K562 (cell line): ENCODE data around the gene WDR19. TPM values are rescaled to one million over a fixed set of nuclear protein-coding genes. Genes with fewer than 3 reads are reported as not detected.

Source experiments
- ATAC-seq: fragments of 200-7000 bp; cut with Tn5 transposase; 3 replicates; pipeline ENCODE4 v1.9.1; 2020; ENCODE audit warnings: moderate library complexity
- BruUV-seq: library from RNA; stranded (reverse); fragments of 400-500 nt; replicated peaks from 2 replicates; lab custom pipeline; 2021; lab: Mats Ljungman, UMichigan
- CTCF ChIA-PET: fragments of 300-600 bp; formaldehyde crosslinking; extraction: SDS; loops from one replicate; lab custom pipeline; 2021; ENCODE audit warnings: low intra/inter-chr PET ratio; lab: Yijun Ruan, JAX
- POLR2A ChIA-PET: fragments of 300-600, 350-650 bp; sonication (Branson Sonifier 250); formaldehyde crosslinking; extraction: SDS; loops from one replicate; lab custom pipeline; 2021; ENCODE audit warnings: antibody characterized with exemption, inconsistent platforms; lab: Yijun Ruan, JAX
- DNase-seq, 4 experiments: peaks; one replicate each; pipeline versions ENCODE4 v3.0.0 to v3.0.0-alpha.2; 2011 to 2018; ENCODE audit warnings: low spot score in 3 of 4, mixed read lengths in 3 of 4; ENCODE audit errors: extremely low read depth in 1 of 4
- FAIRE-seq: peaks from 2 replicates; lab custom pipeline; 2011; peaks lifted over from hg19 to GRCh38; lab: Jason Lieb, UNC
- H2AFZ ChIP-seq: 2 replicates; pipeline ENCODE4 v1.6.0; 2011; ENCODE audit warnings: low read depth, low read length, control low read depth, inconsistent platforms
- H3K27ac ChIP-seq: fragments of 200-600 bp; 3 replicates; pipeline ENCODE4 v1.8.0; 2011; ENCODE audit warnings: low read depth, mild to moderate bottlenecking, control low read depth, inconsistent platforms, low read length, moderate library complexity, mixed read lengths; ENCODE audit errors: extremely low read depth
- H3K27me3 ChIP-seq, 2 experiments: fragments of 300-600 bp in 1 of 2; 2 replicates in 1 of 2; 3 replicates in 1 of 2; pipeline versions ENCODE4 v1.6.0 to v1.8.0; 2011; ENCODE audit warnings: inconsistent platforms in 2 of 2, low read length in 2 of 2, mild to moderate bottlenecking in 1 of 2, mixed read lengths in 1 of 2, moderate library complexity in 1 of 2; ENCODE audit not compliant: control insufficient read depth in 2 of 2, insufficient read depth in 2 of 2
- H3K36me3 ChIP-seq: fragments of 300-600 bp; 3 replicates; pipeline ENCODE4 v1.8.0; 2011; ENCODE audit warnings: mild to moderate bottlenecking, low read length, inconsistent platforms; ENCODE audit not compliant: control insufficient read depth, insufficient read depth
- H3K4me1 ChIP-seq, 2 experiments: fragments of 200-600 bp in 1 of 2; replicated peaks in 1 of 2; 2 replicates in 1 of 2; 3 replicates in 1 of 2; pipeline versions ENCODE4 v1.5.1 to v1.8.0; 2011; ENCODE audit warnings: inconsistent platforms in 2 of 2, low read length in 2 of 2, mild to moderate bottlenecking in 1 of 2, mixed read lengths in 1 of 2, moderate library complexity in 1 of 2; ENCODE audit not compliant: control insufficient read depth in 2 of 2, insufficient read depth in 2 of 2
- H3K4me2 ChIP-seq: 2 replicates; pipeline ENCODE4 v1.6.1; 2011; ENCODE audit warnings: low read length, control low read depth, inconsistent platforms, mixed read lengths; ENCODE audit not compliant: insufficient read depth
- H3K4me3 ChIP-seq: fragments of 200-600 bp; sonication (generic), shearing (Covaris generic); 2 replicates; pipeline ENCODE4 v1.5.1; 2016; ENCODE audit warnings: control low read depth, inconsistent platforms
- H3K79me2 ChIP-seq: fragments of 200-600 bp; 3 replicates; pipeline ENCODE4 v1.8.0; 2011; ENCODE audit warnings: low read length, inconsistent platforms; ENCODE audit not compliant: control insufficient read depth, insufficient read depth
- H3K9ac ChIP-seq, 2 experiments: 2 replicates each; pipeline versions ENCODE4 v1.6.0 to v1.6.1; 2011; ENCODE audit warnings: low read depth in 2 of 2, low read length in 2 of 2, control low read depth in 1 of 2, inconsistent platforms in 1 of 2, mild to moderate bottlenecking in 1 of 2, mixed read lengths in 1 of 2; ENCODE audit not compliant: insufficient read depth in 1 of 2
- H3K9me1 ChIP-seq: one replicate; pipeline ENCODE4 v1.6.0; 2011; ENCODE audit warnings: inconsistent platforms, mild to moderate bottlenecking, low read length, moderate library complexity; ENCODE audit not compliant: control insufficient read depth, insufficient read depth
- H3K9me3 ChIP-seq: replicated peaks from 2 replicates; pipeline ENCODE4 v1.5.1; 2011; ENCODE audit warnings: low read depth, low read length, inconsistent platforms; ENCODE audit not compliant: control insufficient read depth, insufficient read depth
- H4K20me1 ChIP-seq: replicated peaks from 2 replicates; pipeline ENCODE4 v1.6.1; 2011; ENCODE audit warnings: low read length, inconsistent platforms, mixed read lengths; ENCODE audit not compliant: control insufficient read depth, insufficient read depth
- CAMTA2 ChIP-seq: fragments of 250-450 bp; sonication (Bioruptor Pico); conservative IDR thresholded peaks from 2 replicates; pipeline ENCODE4 v1.5.1; 2022
- EWSR1 ChIP-seq: fragments of 450-650 bp; IDR thresholded peaks from 2 replicates; pipeline ENCODE4 v1.6.1; 2018; ENCODE audit warnings: borderline replicate concordance, mild to moderate bottlenecking, low read depth, moderate library complexity; ENCODE audit not compliant: partially characterized antibody
- HDAC8 ChIP-seq: fragments of 450-650 bp; IDR thresholded peaks from 2 replicates; pipeline ENCODE4 v1.6.1; 2016; ENCODE audit warnings: mild to moderate bottlenecking, missing genetic modification characterization, moderate library complexity, missing compliant biosample characterization
- IRF2 ChIP-seq: sonication (generic); formaldehyde crosslinking; IDR thresholded peaks from 2 replicates; pipeline ENCODE4 v1.8.1; 2022; ENCODE audit warnings: mild to moderate bottlenecking, missing genetic modification reagents
- KAT7 ChIP-seq: sonication (generic); formaldehyde crosslinking; IDR thresholded peaks from 2 replicates; pipeline ENCODE4 v1.8.0; 2022; ENCODE audit warnings: missing genetic modification reagents, mild to moderate bottlenecking, borderline replicate concordance
- MCM3 ChIP-seq: fragments of 450-650 bp; IDR thresholded peaks from 2 replicates; pipeline ENCODE4 v1.6.1; 2016
- MEF2D ChIP-seq: conservative IDR thresholded peaks from 2 replicates; pipeline ENCODE4 v1.6.1; 2016; ENCODE audit warnings: low read depth, missing genetic modification characterization, missing compliant biosample characterization
- NFIX ChIP-seq: fragments of 250-450 bp; sonication (Bioruptor Pico); IDR thresholded peaks from 2 replicates; pipeline ENCODE4 v1.4.0; 2020; ENCODE audit warnings: low read depth, mild to moderate bottlenecking, moderate library complexity
- ZBTB8A ChIP-seq: fragments of 450-650 bp; IDR thresholded peaks from 2 replicates; pipeline ENCODE4 v1.6.1; 2018; ENCODE audit warnings: mild to moderate bottlenecking, moderate library complexity; ENCODE audit not compliant: partially characterized antibody
- ZNF143 ChIP-seq: sonication (generic); formaldehyde crosslinking; IDR thresholded peaks from 2 replicates; pipeline ENCODE4 v1.9.0; 2022; ENCODE audit warnings: mild to moderate bottlenecking, missing genetic modification reagents
- WGBS: fragments of 100-300 bp; shearing (Covaris generic); methylation state at CpG from one replicate; pipeline ENCODE4 v1.1.6; 2016; ENCODE audit warnings: low coverage, mixed read lengths; ENCODE audit not compliant: insufficient coverage; ENCODE audit errors: missing lambda C conversion rate; 5-methylcytosine and 5-hydroxymethylcytosine counted together
- in situ Hi-C: fragments of 300-500 bp; cut with MboI; formaldehyde crosslinking; loops from 4 replicates; pipeline ENCODE4 v1.15.0; 2018; ENCODE audit warnings: inconsistent platforms, mixed read lengths
- intact Hi-C: fragments of 100-400 bp; cut with micrococcal nuclease; formaldehyde crosslinking; loops from 2 replicates; pipeline ENCODE4 v1.14.2; 2022
- polyA plus RNA-seq, 8 experiments: library from polyadenylated mRNA; depleted of rRNA in 4 of 8; stranded (reverse) in 5 of 8; unstranded in 3 of 8; fragments of >200 nt; fragmentation: Nextera tagmentation in 2 of 8; fragmentation: Illumina TruSeq in 1 of 8; extraction: Ambion mirVana in 2 of 8; extraction: Trizol in 1 of 8; gene quantifications; 2 replicates each; pipeline versions ENCODE4 v1.2.1 to v1.2.3, GENCODE V29; 2011 to 2014; ENCODE audit warnings: inconsistent platforms in 1 of 8, missing spikeins in 1 of 8
- total RNA-seq, 7 experiments: library from RNA; depleted of rRNA in 6 of 7; stranded (reverse); fragments of >200 nt in 6 of 7; fragmentation: Illumina TruSeq in 2 of 7; extraction: Trizol in 2 of 7; gene quantifications; 2 replicates each; pipeline versions ENCODE4 v1.2.1 to v1.2.3, GENCODE V29; 2011 to 2021; ENCODE audit warnings: low replicate concordance in 1 of 7
- TF ChIP-seq, protein P1 (sequence below): fragments of 450-650 bp; IDR thresholded peaks from 2 replicates; pipeline ENCODE4 v1.6.1; 2016; ENCODE audit warnings: borderline replicate concordance
- TF ChIP-seq, protein P2 (sequence below): sonication (generic); formaldehyde crosslinking; IDR thresholded peaks from 2 replicates; pipeline ENCODE4 v1.8.0; 2023; ENCODE audit warnings: mild to moderate bottlenecking, missing genetic modification reagents

Gene WDR19
- total and polyA plus RNA-seq, 9 of the 15 experiments (the other 6 are each of a cell fraction or from before 2014, with no cell fraction given) = 6.8 to 37.6 (median 11.2) TPM

GRCh38 chr4:39157520-39157919 lies 24.8 kb upstream of the WDR19 start (continued):
- TF ChIP-seq, protein P1, sequence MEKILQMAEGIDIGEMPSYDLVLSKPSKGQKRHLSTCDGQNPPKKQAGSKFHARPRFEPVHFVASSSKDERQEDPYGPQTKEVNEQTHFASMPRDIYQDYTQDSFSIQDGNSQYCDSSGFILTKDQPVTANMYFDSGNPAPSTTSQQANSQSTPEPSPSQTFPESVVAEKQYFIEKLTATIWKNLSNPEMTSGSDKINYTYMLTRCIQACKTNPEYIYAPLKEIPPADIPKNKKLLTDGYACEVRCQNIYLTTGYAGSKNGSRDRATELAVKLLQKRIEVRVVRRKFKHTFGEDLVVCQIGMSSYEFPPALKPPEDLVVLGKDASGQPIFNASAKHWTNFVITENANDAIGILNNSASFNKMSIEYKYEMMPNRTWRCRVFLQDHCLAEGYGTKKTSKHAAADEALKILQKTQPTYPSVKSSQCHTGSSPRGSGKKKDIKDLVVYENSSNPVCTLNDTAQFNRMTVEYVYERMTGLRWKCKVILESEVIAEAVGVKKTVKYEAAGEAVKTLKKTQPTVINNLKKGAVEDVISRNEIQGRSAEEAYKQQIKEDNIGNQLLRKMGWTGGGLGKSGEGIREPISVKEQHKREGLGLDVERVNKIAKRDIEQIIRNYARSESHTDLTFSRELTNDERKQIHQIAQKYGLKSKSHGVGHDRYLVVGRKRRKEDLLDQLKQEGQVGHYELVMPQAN = no peak

DNA sequence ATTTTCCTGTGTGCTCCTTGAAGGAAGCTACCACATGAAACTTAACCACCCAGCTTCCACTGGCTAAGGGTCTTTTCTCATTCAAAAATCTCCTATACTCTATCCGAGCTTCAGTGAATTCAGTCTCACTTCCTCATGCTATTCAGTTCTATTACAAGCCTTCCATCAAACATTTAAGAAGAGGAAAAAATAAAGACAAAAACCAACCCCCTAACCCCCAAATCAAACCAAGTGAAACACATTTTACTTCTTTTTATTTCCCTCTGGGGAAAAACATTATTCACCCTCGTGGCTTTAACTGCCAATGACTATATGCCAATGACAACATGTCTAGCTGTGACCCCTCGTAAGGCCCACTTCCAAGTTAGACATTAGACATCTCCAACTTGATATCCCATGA lies 16.2 kb upstream of the WDR19 start:
- H3K4me2 ChIP-seq = no peak overlapping the region
- no peak for TF ChIP-seq IRF2 (CRISPR knock-in tag)
- no peak for TF ChIP-seq HDAC8
- no peak for TF ChIP-seq MCM3
- TF ChIP-seq KAT7 = no peak
- TF ChIP-seq CAMTA2 (CRISPR knock-in tag) = no peak
- no peak for TF ChIP-seq EWSR1
- no peak for TF ChIP-seq MEF2D (tag)
- TF ChIP-seq, protein P2, sequence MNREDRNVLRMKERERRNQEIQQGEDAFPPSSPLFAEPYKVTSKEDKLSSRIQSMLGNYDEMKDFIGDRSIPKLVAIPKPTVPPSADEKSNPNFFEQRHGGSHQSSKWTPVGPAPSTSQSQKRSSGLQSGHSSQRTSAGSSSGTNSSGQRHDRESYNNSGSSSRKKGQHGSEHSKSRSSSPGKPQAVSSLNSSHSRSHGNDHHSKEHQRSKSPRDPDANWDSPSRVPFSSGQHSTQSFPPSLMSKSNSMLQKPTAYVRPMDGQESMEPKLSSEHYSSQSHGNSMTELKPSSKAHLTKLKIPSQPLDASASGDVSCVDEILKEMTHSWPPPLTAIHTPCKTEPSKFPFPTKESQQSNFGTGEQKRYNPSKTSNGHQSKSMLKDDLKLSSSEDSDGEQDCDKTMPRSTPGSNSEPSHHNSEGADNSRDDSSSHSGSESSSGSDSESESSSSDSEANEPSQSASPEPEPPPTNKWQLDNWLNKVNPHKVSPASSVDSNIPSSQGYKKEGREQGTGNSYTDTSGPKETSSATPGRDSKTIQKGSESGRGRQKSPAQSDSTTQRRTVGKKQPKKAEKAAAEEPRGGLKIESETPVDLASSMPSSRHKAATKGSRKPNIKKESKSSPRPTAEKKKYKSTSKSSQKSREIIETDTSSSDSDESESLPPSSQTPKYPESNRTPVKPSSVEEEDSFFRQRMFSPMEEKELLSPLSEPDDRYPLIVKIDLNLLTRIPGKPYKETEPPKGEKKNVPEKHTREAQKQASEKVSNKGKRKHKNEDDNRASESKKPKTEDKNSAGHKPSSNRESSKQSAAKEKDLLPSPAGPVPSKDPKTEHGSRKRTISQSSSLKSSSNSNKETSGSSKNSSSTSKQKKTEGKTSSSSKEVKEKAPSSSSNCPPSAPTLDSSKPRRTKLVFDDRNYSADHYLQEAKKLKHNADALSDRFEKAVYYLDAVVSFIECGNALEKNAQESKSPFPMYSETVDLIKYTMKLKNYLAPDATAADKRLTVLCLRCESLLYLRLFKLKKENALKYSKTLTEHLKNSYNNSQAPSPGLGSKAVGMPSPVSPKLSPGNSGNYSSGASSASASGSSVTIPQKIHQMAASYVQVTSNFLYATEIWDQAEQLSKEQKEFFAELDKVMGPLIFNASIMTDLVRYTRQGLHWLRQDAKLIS (CRISPR knock-in tag) = no peak
- TF ChIP-seq ZNF143 (CRISPR knock-in tag) = no peak
- no peak for TF ChIP-seq NFIX
- no peak for TF ChIP-seq ZBTB8A
- POLR2A ChIA-PET = no interaction called here

More for the DNA sequence above, 16.2 kb upstream of the WDR19 start:
- DNase-seq (no peak), FAIRE-seq (no peak), ATAC-seq (no peak)
- H3K27me3 ChIP-seq = no peaks in the 10 kb centered on the region
- H2AFZ ChIP-seq = 0 out of 2 replicates have a peak overlapping the region, but pooled peaks have one; percentile 5
- CTCF ChIA-PET = no interaction called here
- no peak overlapping the region for H3K27ac ChIP-seq
- intact Hi-C loops (no loop called here), in situ Hi-C loops (no loop called here)
- H3K4me1 ChIP-seq = no peaks in the 10 kb centered on the region
- H3K9ac ChIP-seq = no peak overlapping the region
- H3K79me2 ChIP-seq = no peaks in the 10 kb centered on the region
- no peak overlapping the region for H3K4me3 ChIP-seq
- no peaks in the 10 kb centered on the region for H4K20me1 ChIP-seq
- 7% methylated on average over 3 of the region's 3 CpGs for WGBS
- H3K36me3 ChIP-seq = no peaks in the 10 kb centered on the region
- H3K9me3 ChIP-seq = no peaks in the 10 kb centered on the region
- BruUV-seq = no TSS peak
- H3K9me1 ChIP-seq = no peaks in the 10 kb centered on the region
